ENCODE measurements around the gene BANF2.

DNA sequence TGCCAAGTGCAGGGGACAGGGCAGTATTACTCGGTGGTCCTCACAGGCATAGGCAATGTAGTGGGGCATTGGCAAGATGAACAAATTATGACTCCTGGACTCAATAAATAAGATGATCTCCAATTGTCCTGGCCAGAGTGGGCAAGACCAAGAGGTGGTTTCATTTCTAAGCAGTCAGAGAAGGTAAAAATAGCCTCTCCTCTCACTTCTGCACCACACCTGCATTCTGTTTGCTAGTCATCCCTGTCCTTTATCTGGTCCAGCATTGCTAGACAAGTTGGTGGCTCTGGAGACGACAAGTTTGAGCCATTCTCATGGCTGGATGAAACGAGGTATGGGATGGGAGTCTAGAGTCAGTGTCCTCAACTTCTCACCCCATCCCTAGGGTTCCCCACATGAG is 83.0 kb downstream of the BANF2 start:
- TF ChIP-seq, protein P1, sequence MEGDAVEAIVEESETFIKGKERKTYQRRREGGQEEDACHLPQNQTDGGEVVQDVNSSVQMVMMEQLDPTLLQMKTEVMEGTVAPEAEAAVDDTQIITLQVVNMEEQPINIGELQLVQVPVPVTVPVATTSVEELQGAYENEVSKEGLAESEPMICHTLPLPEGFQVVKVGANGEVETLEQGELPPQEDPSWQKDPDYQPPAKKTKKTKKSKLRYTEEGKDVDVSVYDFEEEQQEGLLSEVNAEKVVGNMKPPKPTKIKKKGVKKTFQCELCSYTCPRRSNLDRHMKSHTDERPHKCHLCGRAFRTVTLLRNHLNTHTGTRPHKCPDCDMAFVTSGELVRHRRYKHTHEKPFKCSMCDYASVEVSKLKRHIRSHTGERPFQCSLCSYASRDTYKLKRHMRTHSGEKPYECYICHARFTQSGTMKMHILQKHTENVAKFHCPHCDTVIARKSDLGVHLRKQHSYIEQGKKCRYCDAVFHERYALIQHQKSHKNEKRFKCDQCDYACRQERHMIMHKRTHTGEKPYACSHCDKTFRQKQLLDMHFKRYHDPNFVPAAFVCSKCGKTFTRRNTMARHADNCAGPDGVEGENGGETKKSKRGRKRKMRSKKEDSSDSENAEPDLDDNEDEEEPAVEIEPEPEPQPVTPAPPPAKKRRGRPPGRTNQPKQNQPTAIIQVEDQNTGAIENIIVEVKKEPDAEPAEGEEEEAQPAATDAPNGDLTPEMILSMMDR (IDR thresholded peaks at IDR 0.05; ENCODE audit: poor library complexity) = no peak
- no peak for TF ChIP-seq EZH2 (IDR thresholded peaks at IDR 0.05; ENCODE audit: borderline replicate concordance)

Measured in hepatocyte (in vitro differentiated cells).